NCI-H2196 treated with DMSO at 0.1 percent for 48 hours (cell line): ENCODE results near the gene SUMF1.
A peak's percentile ranks its signal among the peaks of the same experiment; 100 is the strongest.

Source experiments
- DNase-seq: peaks from one replicate; lab custom pipeline; 2025; ENCODE audit not compliant: unreplicated experiment; lab: John Stamatoyannopoulos, UW

The SUMF1 gene

DNA sequence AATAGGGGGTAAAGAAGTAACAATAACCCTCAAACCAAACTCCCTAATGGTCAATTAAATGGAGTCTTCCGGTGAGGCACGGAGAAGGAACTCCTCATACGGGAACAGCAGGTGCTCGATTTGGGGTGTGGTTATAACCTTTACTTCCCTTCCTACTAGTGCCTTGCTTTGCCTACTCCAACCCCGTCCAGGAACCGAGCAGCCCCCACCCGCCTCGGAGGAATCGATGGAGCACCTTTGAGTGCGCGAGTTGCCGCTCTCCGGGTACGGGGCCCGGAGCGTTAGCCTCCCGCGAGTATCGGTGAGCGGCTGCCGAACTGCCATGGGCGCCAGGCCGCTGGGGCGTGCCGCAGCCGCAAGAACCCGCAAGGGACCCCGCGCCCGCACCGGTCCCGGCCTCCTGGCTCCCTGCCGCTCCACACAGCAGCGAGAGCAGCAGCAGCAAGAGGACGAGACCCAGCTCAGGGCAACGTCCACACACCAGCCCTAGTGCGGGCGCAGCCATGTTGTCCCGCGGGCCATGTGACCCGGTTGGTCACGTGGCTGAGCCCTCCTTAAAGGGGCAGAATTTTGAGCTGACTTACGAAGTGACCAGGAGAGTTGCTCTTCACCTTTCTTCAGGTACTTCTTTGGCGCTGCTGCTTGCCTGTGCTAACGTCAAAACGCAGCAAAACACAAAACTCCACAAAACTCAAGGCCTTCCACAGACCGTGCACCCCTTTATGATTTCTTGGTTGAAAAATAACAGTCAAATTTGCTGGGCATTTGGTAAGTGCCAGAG is at the start of gene SUMF1:
Gene SUMF1 (minus strand): TSS at position 529 of the 781 bp plus-strand sequence. CDS start 24 bp downstream, at position 505.
- peak; percentile 4 for DNase-seq

DNA sequence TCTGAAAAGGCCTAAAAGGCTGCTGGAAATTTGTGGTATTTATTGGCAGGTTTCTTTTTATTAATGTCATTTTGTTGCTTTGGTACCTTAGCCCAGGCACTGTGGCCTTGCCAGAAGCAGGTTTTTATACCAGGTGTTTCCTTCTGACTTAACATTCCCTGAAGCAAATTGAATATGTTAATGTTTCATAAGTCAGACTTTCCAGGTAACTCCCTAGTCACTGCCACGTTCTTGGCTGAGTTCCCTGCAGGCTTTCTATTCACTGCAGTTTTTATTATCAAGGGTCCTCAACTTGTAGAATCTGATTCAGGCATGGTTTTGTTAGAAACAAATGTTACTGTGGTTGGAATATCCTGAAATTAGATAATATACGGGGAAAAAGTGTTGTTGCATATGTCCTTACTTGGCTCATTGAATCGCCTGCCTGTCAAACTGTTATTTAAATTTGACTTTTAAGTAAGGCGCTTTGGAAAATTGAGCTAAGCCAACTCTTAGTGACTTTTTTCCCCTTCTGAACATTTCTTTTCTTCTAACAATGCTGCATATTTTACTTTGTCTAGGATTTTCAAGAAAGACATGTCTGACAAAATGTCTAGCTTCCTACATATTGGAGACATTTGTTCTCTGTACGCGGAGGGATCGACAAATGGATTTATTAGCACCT is 49.0 kb upstream of the SUMF1 start:
- no peak for DNase-seq

DNA sequence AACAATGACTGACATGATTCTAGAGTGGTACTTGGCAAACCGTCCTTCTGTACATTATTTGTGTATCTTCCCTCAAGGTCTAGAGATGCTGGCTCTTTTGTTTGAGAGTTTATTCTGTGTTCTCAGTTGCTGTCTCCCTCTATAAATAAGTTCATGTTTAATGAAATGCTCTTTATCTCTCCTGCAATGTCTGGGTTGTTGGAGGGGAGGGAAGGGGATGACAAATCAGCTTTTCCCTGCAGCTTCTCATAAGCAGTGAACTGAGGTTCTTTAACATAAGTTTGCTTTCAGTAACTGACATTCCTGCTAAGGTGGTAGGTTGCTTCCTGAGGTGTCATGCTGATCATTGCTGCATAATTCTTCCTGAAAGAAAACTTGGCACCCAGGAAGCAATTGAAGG is 47.8 kb upstream of the SUMF1 start:
- no peak for DNase-seq

DNA sequence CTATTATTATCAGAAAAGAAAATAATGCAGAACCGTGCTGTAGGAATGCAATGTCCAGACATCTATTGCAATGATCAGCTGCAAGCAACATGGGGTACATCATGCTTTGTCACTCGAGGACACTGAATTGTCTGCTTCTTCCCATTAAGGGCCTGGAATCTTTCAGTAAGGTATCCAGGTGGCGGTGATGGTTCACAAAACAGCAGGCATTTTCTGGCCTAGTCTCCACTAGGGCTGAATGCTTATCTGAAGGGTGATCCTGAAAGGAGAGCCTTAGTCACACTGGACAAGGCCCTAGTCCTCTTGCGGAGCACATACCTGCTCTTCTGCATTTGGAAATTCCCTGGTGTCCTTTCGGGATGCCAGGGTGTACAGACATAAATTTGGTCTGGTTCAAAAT is 47.3 kb upstream of the SUMF1 start:
- no peak for DNase-seq

DNA sequence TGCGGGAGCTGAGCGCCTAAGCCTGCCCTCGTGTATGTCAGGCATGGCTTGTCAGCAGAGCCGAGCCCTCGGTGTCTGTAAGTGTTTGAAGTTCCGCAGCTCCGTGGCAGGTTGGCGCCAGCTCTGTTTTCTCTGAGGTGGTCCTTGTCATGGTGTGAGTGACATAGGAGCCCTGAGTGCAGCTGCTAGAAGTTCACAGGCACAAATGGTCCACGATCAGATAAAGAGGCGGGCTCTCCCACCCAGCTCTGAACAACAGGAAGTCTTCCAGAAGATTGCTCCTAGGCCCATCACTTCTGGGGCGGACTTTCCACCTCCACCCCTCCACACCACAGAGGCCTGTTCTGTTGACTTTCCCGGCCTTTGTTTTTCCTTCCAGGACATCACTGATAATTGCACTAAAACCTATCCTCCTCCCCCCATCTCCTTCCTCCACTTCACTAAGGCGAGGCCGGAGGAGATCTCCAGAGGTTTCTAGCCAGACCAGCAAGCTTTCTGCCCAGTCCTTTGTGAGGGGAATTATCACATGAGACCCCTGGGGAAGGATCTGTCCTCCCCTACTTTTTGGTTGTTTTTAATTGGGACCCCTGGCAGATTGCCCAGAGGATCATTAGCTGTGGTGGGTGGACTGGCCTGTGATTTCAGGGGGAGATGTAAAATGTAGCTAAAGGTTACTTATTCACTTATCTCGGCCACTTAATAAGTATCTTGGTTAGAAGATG is 46.0 kb upstream of the SUMF1 start:
- DNase-seq: no peak

DNA sequence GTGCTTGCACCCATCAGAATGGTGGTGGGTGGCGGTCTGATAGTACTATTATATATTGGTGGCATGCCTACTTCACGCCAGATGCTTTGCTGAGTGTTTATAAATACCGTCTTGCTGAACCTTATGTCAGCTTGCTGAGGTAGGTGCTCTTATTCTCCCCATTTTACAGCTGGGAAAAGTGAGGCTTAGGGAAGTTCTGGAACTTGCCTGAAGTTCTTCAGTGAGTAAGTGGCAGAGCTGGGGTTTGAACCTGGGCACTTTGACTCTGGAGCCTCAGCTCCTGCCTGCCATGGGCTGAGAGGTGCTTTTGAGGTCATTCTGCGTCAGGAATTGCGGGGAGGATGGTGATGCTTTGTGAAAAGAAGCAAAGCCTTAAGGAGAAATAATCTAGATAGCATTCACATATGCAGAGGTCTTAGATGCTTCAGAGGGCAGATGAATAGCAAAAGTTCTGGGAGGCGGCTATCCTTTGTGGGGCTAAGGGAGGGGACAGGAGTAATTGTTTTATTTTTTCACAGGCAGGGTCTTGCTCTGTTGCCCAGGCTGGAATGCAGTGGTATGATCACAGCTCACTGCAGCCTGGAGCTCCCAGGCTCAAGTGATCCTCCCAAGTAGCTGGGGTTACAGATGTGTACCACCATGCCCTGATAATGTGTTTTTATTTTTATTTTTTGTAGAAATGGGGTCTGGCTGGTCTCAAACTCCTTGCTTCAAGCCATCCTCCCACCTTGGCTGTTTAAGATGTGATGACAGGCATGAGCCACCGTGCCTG is 44.6 kb upstream of the SUMF1 start:
- DNase-seq: no peak

DNA sequence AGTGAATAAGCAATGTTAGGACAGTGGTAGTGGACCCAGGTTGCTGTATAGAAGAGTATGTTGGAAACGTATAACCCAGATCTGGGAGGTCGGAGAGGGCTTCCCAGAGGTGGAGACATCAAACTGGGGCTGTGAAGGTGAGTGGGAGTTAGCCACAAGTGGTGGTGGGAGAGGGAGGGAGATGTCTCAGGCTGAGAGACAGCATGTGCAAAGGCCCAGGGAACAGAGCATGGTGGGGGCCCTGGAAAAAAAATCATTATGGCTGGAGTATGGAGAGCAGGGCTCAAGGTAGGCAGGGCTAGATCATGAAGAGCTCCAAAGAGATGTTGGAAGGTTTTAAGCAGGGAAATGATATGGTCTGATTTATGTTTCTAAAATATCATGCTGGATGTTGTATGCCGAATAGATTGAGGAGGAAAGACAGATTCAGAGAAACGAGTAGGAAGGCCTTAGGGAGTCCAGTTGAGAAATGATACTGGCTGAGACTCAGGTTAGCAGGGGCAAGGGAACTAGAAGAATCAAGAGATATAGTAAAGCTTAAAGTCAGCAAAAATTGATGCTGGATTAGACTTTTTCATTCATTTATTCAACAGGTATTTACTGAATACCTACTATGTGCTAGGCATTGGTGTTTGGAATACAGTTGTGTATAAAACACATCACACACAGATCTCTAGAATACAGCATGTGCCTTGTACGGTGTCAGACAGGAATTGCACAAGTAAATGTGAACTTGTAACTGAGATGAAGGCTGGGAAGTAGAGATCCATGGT is 43.1 kb upstream of the SUMF1 start:
- no peak for DNase-seq

DNA sequence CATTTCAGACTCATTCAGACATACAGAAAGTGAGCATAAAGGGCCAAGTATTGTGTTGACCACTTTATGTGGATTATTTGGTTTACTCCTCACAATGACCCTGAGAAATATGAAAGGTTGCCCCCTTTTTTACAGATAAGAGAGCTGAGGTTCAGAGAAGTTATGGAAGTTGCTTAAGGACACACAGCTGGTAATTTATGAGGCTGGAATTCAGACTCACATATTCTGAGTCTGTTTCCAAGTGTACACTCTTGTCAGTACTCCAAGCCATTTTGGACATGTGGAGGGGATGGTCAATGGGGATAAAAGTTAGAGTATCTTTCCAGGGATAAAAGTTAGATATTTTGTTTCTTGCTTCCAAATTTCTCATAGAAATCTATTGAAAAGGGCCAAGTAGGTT is 42.0 kb upstream of the SUMF1 start:
- DNase-seq: no peak

DNA sequence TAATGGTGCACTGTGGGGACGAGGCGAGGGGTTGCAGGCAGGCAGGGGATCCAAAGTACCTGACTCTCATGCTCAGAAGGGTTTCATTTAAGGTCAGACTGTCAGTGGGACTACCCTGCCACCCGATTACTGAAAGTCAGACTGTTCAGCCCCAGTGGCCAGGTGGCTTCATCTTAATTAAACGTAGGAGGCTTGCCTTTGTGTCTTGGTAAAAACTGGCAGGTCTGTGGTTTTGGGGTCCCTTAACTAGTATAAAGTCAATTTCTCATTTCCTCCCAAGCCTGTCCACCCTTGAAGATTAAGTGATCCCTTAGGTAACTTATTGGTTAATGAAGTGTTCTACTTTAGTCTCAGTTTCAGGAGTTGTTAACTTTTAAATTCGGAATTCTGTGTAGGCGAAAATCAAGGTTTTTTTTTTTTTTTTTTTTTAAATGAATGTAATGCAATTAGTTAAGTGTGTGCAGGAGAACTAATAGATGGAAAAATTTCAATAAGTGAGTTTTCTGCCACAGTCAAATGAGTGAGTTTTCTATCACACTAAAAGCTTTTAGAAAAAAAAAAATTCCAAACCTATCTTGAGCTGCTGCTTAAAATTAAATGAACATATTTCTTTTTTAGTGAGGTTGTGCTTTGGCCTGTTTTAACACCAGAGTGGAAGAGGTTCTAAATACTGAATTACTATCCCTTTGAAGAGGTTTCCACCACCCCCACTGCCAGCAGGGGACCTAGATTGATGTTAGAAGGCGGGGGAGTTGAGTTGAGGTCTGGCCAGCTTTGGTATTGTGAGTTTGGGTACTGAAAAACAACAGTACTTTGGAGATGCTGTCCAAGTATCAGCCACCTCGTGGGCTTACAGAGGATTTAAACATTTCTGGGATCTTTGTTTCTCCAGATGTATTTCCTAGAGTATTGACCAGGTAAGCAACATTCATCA is 41.2 kb upstream of the SUMF1 start:
- DNase-seq: no peak

DNA sequence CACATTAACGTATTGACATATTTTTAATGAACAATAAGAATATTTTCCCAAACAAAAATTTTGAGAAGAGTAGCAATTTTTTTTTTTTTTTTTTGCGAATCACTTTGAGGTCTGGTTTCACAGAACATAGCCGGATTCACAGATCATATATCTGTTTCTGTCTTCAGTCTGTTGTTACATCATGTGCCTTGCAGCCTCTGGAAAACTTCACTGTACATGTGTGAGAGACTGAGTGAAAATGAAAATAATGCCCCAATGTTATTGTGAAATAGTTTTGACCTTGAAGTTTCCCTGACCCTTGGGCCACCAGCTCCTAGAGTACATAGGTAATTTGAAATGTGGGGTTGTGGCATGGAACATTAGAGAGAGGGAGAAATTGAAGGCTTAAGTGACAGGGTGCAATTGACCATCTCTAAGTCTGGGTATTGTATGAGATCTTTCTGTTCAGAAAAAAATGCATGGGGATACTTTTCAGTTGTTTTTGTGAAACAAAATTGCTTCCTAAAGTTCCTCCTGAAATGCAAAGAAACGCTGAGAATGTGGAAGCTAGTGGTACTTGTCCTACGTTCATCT is 40.0 kb upstream of the SUMF1 start:
- DNase-seq: no peak

DNA sequence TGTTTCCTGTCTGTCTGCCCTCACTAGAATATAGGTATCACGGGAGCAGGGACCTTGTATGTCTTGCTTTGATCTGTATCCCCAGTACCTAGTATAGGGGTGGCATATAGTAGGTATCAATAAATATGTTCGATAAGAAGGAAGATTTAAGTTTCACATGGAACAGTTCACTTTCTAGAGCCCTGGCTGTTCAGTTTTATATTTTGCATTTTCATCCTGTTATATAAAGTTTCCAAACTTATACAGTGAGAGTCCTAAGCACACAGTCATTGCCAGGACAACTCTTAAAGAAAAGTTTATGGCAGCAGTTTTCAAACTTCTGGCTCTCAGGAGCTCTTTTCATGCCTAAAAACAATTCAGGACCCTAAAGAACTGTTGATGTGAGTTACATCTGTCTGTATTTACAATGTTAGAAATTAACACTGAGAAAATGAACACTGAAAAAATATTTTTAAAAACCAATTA is 39.5 kb upstream of the SUMF1 start:
- no peak for DNase-seq

DNA sequence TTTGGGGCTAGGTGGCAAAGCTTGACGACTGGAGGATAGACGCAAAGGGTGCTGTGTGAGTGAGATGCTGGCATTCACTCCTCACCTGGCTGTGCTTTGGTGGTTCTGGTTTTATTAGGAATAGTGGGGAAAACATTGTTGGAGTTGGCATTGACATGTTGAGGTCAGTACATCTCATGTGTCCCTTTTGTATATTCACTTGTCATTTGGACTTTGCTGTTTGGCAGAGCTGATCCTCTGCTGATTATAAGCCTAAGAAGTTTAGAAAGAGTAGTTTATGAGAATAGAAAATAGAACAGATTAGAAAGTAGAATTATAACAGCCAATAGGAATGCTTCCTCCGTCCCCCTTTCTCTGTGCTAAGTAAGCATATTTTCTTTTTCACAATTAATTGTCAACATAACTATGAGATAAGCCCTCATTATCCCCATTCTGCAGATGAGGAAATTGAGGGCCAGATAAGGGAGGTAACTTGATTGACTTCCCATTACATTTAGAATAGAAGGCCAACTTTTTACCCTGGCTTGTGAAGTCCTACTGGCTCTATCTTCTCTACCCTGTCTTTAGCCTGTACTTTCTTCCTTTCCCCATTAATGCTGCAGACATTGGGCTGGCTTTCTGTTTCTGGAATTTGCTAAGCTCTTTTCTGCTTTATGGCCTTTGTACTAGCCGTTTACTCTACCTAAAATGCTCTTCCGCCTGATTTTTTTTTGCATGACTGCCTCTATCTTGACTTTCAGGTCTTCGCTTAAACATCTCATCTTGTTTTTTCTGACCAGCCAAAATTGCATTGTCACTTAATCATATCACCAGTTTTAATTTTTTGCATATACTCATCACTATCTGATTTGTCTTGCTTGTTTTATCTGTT is 38.9 kb upstream of the SUMF1 start:
- no peak for DNase-seq

DNA sequence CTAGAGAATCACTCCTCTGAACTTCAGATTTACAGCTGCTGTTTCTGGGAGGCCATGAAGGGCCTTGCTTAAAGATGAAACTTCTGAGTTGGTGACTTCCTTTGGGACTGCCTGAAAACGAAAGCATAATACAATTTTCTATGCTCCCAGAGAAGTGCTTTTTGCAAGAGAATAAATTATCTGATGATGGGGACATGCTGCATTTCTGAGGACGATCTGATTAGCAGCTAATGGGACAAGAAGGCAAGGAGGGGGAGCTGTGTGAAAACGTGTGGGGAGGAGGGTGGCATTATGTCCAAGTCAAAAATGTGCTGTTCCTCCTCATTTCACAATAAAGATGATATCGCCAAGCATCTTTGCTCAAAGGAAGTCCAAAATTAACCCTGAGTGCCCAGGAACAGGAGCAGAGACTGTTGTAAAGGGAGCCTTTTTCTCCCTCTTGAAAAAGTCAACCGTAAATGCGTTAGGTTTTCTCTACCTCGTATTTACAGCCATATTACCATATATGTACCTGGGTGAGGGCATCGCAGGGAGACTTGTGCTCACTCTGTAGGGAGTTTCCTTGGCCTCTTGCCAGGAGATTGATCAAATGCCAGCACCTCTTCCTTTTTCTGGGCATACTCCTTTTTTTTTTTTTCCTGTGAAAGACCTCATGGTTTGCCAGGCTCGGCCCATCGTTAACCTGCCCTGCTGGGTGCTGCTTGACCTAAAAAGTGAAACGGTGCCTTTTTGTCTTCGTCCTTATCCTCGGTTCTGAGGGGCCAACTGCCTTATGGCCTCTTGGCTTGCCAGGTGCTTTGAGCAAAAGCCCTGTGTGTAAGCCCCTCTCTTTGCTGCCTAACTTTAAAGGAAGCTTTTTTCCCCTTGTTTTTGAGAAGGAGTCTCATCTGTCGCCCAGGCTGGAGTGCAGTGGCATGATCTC is 37.5 kb upstream of the SUMF1 start:
- DNase-seq: no peak

DNA sequence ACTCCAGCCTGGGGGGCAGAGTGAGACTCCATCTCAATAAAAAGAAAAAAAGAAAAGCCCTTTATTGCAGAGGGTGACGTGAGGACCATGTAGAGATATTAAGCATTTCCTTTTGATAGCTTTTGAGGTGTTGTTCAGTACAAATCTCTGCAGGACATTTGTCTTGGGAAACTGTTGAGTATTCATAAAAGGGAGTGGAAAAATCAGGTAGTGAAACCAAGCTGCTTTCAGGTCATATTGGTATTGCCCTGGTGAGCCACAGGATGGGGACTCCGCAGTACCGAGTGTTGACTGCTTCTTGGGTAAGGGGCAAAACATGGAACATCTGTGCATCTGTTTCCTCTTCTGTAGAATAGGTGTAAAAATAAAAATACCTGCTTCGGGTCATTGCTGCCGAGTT is 36.0 kb upstream of the SUMF1 start:
- DNase-seq: no peak

DNA sequence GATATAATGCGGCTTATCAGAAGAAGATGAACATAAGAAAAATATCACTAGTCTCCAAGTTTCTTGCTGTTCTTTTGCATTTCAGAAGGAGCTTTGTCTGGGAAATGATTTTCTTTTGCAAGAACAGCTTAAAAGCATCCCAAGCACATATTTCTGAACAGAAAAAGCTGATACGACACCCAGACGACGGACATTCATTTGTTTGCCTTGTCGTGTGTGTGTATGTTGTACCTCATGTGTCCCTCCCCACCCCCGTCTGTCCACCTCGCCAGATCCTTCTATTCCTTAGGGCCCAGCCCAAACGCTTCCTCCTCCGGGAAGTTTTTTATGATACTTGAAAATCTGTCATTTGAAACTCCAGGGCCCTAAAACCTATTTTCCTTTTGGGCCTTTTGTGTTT is 34.9 kb upstream of the SUMF1 start:
- no peak for DNase-seq

DNA sequence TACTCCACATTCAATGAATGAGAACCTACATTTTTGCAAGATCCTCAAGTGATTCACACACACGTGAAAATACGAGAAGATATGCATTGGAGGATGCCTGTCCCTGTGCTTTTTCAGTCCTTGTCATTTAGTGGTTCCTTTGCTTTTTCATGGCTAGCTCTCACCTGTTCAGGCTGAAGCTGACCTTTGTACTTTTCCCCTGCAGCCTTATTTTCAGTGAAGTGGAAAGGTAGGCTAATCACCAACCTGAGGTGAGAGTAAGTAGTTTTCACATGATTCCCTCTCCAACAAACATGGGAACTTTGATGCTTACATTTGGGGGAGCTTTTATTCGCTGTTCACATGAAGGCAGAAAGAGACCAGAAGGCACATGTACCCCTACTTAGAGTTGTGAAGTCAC is 34.4 kb upstream of the SUMF1 start:
- no peak for DNase-seq

DNA sequence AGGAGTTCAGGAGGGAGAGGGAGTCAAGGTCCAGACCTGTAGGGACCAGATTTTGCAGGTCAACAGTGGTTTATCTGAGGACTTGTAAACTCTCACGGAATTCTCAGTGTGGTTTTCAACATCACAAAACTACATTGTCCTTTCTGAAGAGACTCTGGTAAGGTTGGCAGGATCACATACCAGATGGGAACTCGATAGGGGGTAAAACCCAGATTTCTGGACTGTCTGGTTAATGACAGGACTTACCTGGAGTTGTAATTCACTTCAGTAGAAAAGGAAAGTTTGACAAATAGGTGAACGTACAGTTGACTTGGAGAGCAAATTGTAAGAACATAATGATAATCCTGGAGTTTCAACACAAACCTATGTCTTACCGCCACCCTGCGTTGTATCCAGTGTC is 31.4 kb upstream of the SUMF1 start:
- DNase-seq: no peak
